Esophagus squamous epithelium (tissue), 4 donors: Measurements from ENCODE around the gene BOD1L1.

ENCODE experiments used
- POLR2A ChIP-seq, 4 donors: fragments of 450-650 bp; IDR thresholded peaks; one replicate each; pipeline ENCODE4 v1.6.1; 2017; ENCODE audit warnings: antibody characterized with exemption in 4 of 4, mild to moderate bottlenecking in 4 of 4, moderate library complexity in 3 of 4
- TF ChIP-seq, protein P1 (sequence below), 6 experiments: fragments of 450-650 bp in 4 of 6; fragments of 200-600 bp in 2 of 6; sonication (generic) in 2 of 6; IDR thresholded peaks; one replicate each; pipeline ENCODE4 v1.5.1; 2016 to 2019; ENCODE audit warnings: antibody characterized with exemption in 6 of 6, mild to moderate bottlenecking in 4 of 6, moderate library complexity in 4 of 6

DNA sequence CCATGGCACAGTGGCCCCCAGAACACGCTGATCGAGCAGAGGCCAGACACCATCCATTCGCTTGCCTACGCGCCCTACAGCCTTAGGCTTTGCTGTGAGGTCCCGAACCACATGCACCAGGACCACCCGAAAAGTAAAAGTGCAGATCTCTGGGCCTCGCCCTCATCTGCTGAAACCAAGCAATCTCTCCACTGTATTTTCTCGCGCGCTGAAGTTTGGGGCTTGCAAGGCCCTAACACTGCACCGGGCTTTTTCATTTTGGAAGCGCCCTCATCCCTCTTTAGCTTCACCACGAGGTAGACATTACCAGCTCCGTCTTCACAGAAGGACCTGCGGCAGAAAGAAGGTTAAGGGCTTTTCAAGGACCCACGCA lies 104.4 kb downstream of the BOD1L1 start:
- TF ChIP-seq, protein P1, sequence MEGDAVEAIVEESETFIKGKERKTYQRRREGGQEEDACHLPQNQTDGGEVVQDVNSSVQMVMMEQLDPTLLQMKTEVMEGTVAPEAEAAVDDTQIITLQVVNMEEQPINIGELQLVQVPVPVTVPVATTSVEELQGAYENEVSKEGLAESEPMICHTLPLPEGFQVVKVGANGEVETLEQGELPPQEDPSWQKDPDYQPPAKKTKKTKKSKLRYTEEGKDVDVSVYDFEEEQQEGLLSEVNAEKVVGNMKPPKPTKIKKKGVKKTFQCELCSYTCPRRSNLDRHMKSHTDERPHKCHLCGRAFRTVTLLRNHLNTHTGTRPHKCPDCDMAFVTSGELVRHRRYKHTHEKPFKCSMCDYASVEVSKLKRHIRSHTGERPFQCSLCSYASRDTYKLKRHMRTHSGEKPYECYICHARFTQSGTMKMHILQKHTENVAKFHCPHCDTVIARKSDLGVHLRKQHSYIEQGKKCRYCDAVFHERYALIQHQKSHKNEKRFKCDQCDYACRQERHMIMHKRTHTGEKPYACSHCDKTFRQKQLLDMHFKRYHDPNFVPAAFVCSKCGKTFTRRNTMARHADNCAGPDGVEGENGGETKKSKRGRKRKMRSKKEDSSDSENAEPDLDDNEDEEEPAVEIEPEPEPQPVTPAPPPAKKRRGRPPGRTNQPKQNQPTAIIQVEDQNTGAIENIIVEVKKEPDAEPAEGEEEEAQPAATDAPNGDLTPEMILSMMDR (IDR thresholded peaks at IDR 0.05) = no peak
- no peak for TF ChIP-seq POLR2A (IDR thresholded peaks at IDR 0.05)
